ENCODE data around the gene PHACTR1.

PHACTR1 gene

DNA sequence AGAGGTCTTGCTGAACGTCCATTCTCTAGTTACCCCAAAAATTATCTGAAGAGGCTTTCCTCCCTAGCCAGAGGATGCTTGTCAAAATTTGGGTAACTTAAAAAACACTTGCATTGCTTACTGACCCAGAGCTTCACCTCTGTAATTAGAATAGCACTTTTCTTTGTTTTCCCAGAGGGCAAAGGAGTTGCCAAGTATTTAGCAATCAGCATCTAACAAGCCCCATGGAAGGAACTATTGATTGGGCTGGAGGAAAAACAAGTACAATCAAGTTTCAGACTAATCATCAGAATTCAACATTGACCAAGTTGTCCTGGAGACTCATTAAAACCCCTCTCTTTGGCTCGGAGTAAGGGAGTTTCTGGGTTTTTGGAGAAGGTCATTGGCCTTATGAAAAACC lies 385.4 kb downstream of the PHACTR1 start:
- no peak for ATAC-seq
- TF ChIP-seq, protein P1, sequence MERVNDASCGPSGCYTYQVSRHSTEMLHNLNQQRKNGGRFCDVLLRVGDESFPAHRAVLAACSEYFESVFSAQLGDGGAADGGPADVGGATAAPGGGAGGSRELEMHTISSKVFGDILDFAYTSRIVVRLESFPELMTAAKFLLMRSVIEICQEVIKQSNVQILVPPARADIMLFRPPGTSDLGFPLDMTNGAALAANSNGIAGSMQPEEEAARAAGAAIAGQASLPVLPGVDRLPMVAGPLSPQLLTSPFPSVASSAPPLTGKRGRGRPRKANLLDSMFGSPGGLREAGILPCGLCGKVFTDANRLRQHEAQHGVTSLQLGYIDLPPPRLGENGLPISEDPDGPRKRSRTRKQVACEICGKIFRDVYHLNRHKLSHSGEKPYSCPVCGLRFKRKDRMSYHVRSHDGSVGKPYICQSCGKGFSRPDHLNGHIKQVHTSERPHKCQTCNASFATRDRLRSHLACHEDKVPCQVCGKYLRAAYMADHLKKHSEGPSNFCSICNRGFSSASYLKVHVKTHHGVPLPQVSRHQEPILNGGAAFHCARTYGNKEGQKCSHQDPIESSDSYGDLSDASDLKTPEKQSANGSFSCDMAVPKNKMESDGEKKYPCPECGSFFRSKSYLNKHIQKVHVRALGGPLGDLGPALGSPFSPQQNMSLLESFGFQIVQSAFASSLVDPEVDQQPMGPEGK (CRISPR knock-in tag; IDR thresholded peaks at IDR 0.05; ENCODE audit: borderline replicate concordance) = no peak
- TF ChIP-seq PPARA (CRISPR knock-in tag; IDR thresholded peaks at IDR 0.05; ENCODE audit: borderline replicate concordance) (no peak), ZFP3 (CRISPR knock-in tag; IDR thresholded peaks at IDR 0.05) (no peak), ZFP30 (CRISPR knock-in tag; IDR thresholded peaks at IDR 0.05) (no peak)
- TF ChIP-seq, protein P2, sequence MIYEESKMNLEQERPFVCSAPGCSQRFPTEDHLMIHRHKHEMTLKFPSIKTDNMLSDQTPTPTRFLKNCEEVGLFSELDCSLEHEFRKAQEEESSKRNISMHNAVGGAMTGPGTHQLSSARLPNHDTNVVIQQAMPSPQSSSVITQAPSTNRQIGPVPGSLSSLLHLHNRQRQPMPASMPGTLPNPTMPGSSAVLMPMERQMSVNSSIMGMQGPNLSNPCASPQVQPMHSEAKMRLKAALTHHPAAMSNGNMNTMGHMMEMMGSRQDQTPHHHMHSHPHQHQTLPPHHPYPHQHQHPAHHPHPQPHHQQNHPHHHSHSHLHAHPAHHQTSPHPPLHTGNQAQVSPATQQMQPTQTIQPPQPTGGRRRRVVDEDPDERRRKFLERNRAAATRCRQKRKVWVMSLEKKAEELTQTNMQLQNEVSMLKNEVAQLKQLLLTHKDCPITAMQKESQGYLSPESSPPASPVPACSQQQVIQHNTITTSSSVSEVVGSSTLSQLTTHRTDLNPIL (CRISPR knock-in tag; IDR thresholded peaks at IDR 0.05; ENCODE audit: low read depth) = no peak

- TF ChIP-seq ISL1 (CRISPR knock-in tag; IDR thresholded peaks at IDR 0.05) (no peak), ZNF565 (CRISPR knock-in tag; conservative IDR thresholded peaks at IDR 0.05; ENCODE audit: low read depth) (no peak), GLIS3 (CRISPR knock-in tag; IDR thresholded peaks at IDR 0.05) (no peak), ZFP3 (CRISPR knock-in tag; IDR thresholded peaks at IDR 0.05) (no peak), ARNTL (CRISPR knock-in tag; IDR thresholded peaks at IDR 0.05; ENCODE audit: borderline replicate concordance, low read depth) (no peak)
- TF ChIP-seq, protein P2 (CRISPR knock-in tag; IDR thresholded peaks at IDR 0.05; ENCODE audit: low read depth) = no peak
- no peak for ATAC-seq
Measured at GRCh38 chr6:13103169-13103568, 386.6 kb downstream of the PHACTR1 start.

- TF ChIP-seq ARNTL (CRISPR knock-in tag; IDR thresholded peaks at IDR 0.05; ENCODE audit: borderline replicate concordance, low read depth) (no peak), ZFP30 (CRISPR knock-in tag; IDR thresholded peaks at IDR 0.05) (no peak), ZNF70 (CRISPR knock-in tag; IDR thresholded peaks at IDR 0.05) (no peak), PPARA (CRISPR knock-in tag; IDR thresholded peaks at IDR 0.05; ENCODE audit: borderline replicate concordance) (no peak), ZNF565 (CRISPR knock-in tag; conservative IDR thresholded peaks at IDR 0.05; ENCODE audit: low read depth) (no peak), ISL1 (CRISPR knock-in tag; IDR thresholded peaks at IDR 0.05) (no peak), RARB (CRISPR knock-in tag; IDR thresholded peaks at IDR 0.05) (no peak), BACH2 (CRISPR knock-in tag; IDR thresholded peaks at IDR 0.05; ENCODE audit: borderline replicate concordance) (no peak), TOX (CRISPR knock-in tag; IDR thresholded peaks at IDR 0.05; ENCODE audit: borderline replicate concordance) (no peak), CSDC2 (CRISPR knock-in tag; IDR thresholded peaks at IDR 0.05) (no peak), ZFP3 (CRISPR knock-in tag; IDR thresholded peaks at IDR 0.05) (no peak), GLIS3 (CRISPR knock-in tag; IDR thresholded peaks at IDR 0.05) (no peak), TSHZ2 (CRISPR knock-in tag; IDR thresholded peaks at IDR 0.05) (no peak)
- TF ChIP-seq, protein P1 (CRISPR knock-in tag; IDR thresholded peaks at IDR 0.05; ENCODE audit: borderline replicate concordance) = no peak
- no peak for ATAC-seq
Measured at GRCh38 chr6:13105139-13105538, 388.6 kb downstream of the PHACTR1 start.

DNA sequence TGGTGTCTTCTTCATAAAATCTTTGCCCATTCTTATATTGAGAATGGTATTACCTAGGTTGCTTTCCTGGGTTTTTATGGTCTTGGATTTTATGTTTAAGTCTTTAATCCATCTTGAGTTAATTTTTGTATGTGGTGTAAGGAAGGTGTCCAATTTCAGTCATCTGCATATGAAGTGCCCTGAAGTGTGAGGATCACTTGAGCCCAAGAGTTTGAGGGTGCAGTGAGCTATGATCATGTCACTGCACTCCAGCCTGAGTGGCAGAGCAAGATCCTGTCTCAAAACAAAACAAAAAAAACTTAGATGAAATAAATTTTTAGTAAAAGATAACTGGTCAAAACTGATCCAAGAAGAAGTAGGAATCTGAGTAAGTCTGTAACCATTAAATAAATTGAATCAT lies 396.4 kb downstream of the PHACTR1 start:
- no peak for ATAC-seq
- TF ChIP-seq ZNF565 (CRISPR knock-in tag; conservative IDR thresholded peaks at IDR 0.05; ENCODE audit: low read depth) (no peak), OSR1 (CRISPR knock-in tag; IDR thresholded peaks at IDR 0.05) (no peak), ZNF70 (CRISPR knock-in tag; IDR thresholded peaks at IDR 0.05) (no peak), ARNTL (CRISPR knock-in tag; IDR thresholded peaks at IDR 0.05; ENCODE audit: borderline replicate concordance, low read depth) (no peak), CSRNP3 (CRISPR knock-in tag; IDR thresholded peaks at IDR 0.05) (no peak), ESRRG (CRISPR knock-in tag; IDR thresholded peaks at IDR 0.05) (no peak)
- TF ChIP-seq, protein P2 (CRISPR knock-in tag; IDR thresholded peaks at IDR 0.05; ENCODE audit: low read depth) = no peak
- TF ChIP-seq, protein P1 (CRISPR knock-in tag; IDR thresholded peaks at IDR 0.05; ENCODE audit: borderline replicate concordance) = no peak

All from SK-N-SH treated with all-trans-retinoic acid at 6 μM for 48 hours (cell line).